Gastrocnemius medialis (tissue), 4 donors: Measurements from ENCODE around the gene PIK3R1. TPM values are rescaled to one million over a fixed set of nuclear protein-coding genes. Genes with fewer than 3 reads are reported as not detected.

Experiments used
- ATAC-seq, 2 donors: fragments of 150-250 bp; one replicate each; pipeline ENCODE4 v1.9.1; 2016
- DNase-seq, 2 donors: peaks; one replicate each; pipeline ENCODE4 v3.0.0-alpha.2; 2019
- H3K27ac ChIP-seq, 4 donors: fragments of 200-600 bp; sonication (generic); 1 replicate in 1 of 4; 2 replicates in 3 of 4; pipeline ENCODE4 v1.5.1; 2016 to 2018; ENCODE audit warnings: mild to moderate bottlenecking in 2 of 4, moderate library complexity in 1 of 4
- H3K27me3 ChIP-seq, 3 donors: fragments of 200-600 bp; sonication (generic) in 2 of 3; 1 replicate in 1 of 3; 2 replicates in 2 of 3; pipeline versions ENCODE4 v1.5.1 to v1.6.0; 2016 to 2019; ENCODE audit warnings: mild to moderate bottlenecking in 1 of 3, moderate library complexity in 1 of 3
- H3K36me3 ChIP-seq, 2 donors: fragments of 200-600 bp; sonication (generic) in 1 of 2; one replicate each; pipeline ENCODE4 v1.5.1; 2017 to 2018
- H3K4me1 ChIP-seq, 2 donors: fragments of 200-600 bp; sonication (generic) in 1 of 2; one replicate each; pipeline ENCODE4 v1.5.1; 2016 to 2017; ENCODE audit warnings: mild to moderate bottlenecking in 2 of 2
- H3K4me3 ChIP-seq, 4 donors: fragments of 200-600 bp; sonication (generic) in 3 of 4; 1 replicate in 1 of 4; 2 replicates in 3 of 4; pipeline ENCODE4 v1.5.1; 2016 to 2019; ENCODE audit warnings: mild to moderate bottlenecking in 2 of 4
- H3K9me3 ChIP-seq, 3 donors: fragments of 200-600 bp; sonication (generic) in 2 of 3; 1 replicate in 1 of 3; 2 replicates in 2 of 3; pipeline ENCODE4 v1.5.1; 2016 to 2019
- POLR2A ChIP-seq, 2 donors: fragments of 450-650 bp; IDR thresholded peaks; one replicate each; pipeline ENCODE4 v1.6.1; 2017; ENCODE audit warnings: antibody characterized with exemption in 2 of 2, mild to moderate bottlenecking in 2 of 2, moderate library complexity in 2 of 2
- in situ Hi-C, 4 donors: fragments of 200-750 bp; cut with MboI; loops; one replicate each; pipeline versions ENCODE4 v1.15.0 to v1.8.0; 2017; ENCODE audit warnings: low sequenced_read_pairs in 4 of 4
- intact Hi-C: fragments of 100-400 bp; cut with DNase I; formaldehyde crosslinking; loops from one replicate; pipeline ENCODE4 v1.15.1; 2023; ENCODE audit warnings: low total_unique reads
- total RNA-seq, 4 donors: library from RNA; depleted of rRNA; stranded (reverse); fragments of >200 nt; gene quantifications; one replicate each; pipeline versions ENCODE4 v1.1.0 to v1.2.3, GENCODE V29; 2016
- TF ChIP-seq, protein P1 (sequence below), 5 experiments: fragments of 450-650 bp in 3 of 5; fragments of 200-600 bp in 2 of 5; sonication (generic) in 2 of 5; IDR thresholded peaks in 4 of 5; conservative IDR thresholded peaks in 1 of 5; 1 replicate in 4 of 5; 2 replicates in 1 of 5; pipeline ENCODE4 v1.5.1; 2016 to 2019; ENCODE audit warnings: antibody characterized with exemption in 5 of 5, mild to moderate bottlenecking in 3 of 5, moderate library complexity in 3 of 5

Gene PIK3R1
- total RNA-seq, 4 donors from 2014 or later: 87.2 to 129 (median 100) TPM

DNA sequence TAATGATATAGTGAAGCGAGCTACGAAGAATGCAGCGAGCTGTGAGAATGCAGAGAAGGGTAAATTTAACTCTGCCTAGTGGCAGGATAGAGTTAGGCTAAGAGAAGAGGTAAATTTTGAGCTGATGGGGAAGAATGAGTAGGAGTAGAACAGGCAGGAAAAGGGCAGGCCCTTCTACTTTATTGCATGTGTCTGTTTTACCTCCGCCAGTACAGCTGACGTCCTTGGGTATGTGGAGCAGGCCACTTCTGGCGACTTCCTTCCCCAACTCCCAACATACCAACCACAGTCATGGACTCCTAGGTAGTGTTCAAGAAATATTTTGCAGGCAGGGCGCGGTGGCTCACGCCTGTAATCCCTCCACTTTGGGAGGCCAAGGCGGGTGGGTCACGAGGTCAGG, 37.9 kb upstream of the PIK3R1 start:
- peaks cover 1 to 3% of the 10 kb centered on the region in 2 donors for H3K4me1 ChIP-seq
- no peaks in the 10 kb centered on the region for H3K27me3 ChIP-seq
- no peaks in the 10 kb centered on the region for H3K36me3 ChIP-seq
- in situ Hi-C loops (no loop called here), intact Hi-C loops (loop anchor here (10.0 kb wide), 2 partner anchors 683 to 933 kb away; no protein-coding TSS in a partner anchor)
- H3K4me3 ChIP-seq: no peak overlapping the region
- ATAC-seq (no peak), DNase-seq (no peak)
- no peak overlapping the region for H3K27ac ChIP-seq
- no peaks in the 10 kb centered on the region for H3K9me3 ChIP-seq
- TF ChIP-seq, protein P1, sequence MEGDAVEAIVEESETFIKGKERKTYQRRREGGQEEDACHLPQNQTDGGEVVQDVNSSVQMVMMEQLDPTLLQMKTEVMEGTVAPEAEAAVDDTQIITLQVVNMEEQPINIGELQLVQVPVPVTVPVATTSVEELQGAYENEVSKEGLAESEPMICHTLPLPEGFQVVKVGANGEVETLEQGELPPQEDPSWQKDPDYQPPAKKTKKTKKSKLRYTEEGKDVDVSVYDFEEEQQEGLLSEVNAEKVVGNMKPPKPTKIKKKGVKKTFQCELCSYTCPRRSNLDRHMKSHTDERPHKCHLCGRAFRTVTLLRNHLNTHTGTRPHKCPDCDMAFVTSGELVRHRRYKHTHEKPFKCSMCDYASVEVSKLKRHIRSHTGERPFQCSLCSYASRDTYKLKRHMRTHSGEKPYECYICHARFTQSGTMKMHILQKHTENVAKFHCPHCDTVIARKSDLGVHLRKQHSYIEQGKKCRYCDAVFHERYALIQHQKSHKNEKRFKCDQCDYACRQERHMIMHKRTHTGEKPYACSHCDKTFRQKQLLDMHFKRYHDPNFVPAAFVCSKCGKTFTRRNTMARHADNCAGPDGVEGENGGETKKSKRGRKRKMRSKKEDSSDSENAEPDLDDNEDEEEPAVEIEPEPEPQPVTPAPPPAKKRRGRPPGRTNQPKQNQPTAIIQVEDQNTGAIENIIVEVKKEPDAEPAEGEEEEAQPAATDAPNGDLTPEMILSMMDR (IDR thresholded peaks at IDR 0.05 in 4 of 5, conservative IDR thresholded peaks at IDR 0.05 in 1 of 5): no peak
- TF ChIP-seq POLR2A (IDR thresholded peaks at IDR 0.05): no peak

DNA sequence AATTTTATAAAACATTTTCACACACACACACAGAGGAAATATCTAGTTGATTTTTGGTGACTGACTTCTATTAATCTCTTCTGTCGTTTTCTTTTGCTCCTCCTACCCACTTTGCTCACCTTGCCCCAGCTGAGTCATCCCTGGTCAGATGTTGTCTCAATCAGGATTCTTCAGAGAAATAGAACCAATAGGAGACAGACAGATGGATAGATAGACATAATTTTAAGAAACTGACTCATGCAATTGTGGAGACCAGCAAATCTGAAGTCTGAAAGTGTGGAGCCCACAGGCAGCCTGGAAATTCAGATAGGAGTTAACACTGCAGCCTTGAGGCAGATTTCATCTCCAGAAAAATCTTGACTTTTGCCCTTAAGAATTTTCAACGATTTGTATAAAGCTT, 37.0 kb upstream of the PIK3R1 start:
- TF ChIP-seq POLR2A (IDR thresholded peaks at IDR 0.05): no peak
- TF ChIP-seq, protein P1 (IDR thresholded peaks at IDR 0.05 in 4 of 5, conservative IDR thresholded peaks at IDR 0.05 in 1 of 5): no peak
- no peak for DNase-seq
- in situ Hi-C loops: no loop called here
- no peaks in the 10 kb centered on the region for H3K36me3 ChIP-seq
- intact Hi-C loops: loop anchor here (10.0 kb wide), 2 partner anchors 684 to 934 kb away; no protein-coding TSS in a partner anchor
- H3K27me3 ChIP-seq: no peaks in the 10 kb centered on the region
- H3K4me3 ChIP-seq: no peak overlapping the region
- no peaks in the 10 kb centered on the region for H3K9me3 ChIP-seq
- no peak for ATAC-seq
- H3K4me1 ChIP-seq: no peaks in the 10 kb centered on the region
- H3K27ac ChIP-seq: no peak overlapping the region

DNA sequence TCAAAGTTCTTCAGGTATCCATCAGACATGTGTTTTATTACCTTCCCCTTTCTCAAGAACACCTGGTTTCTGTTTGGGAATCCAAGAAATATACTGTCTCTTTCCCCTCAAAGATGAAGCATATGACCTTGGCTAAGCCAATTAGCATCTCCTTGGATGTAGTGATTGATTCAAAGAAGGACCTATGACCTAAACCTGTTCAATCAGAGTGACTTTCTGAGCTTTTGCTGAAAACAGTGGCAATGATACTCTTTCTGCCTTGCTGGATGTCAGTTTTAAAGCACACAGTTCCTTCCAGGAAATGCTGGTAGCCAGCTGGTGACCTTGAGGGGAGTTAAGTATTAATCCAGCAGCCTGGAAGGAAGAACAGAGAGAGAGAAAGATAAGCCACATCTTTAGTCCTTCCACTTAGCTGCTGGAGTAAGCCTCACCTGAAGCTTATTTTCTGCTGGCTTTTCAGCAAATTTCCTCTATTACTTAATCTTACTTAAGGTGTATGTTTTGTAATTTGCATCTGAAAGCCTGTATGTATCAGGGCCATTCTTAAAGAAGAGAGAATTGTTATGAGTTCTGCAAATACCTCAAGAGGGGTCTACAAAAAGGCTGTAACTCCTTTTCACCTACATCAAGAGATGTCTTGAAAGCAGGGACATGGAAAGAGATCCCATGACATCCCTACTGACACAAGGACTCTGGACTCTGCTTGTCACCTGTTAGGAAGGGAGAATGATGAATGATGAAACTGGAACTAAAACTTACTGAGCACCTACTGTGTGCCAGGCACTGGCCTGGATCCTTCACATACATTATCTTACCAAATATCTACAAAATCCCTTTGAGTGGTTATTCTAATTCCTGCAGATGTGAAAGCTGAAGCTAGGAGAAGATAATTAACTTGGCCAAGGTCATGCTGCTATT, 35.2 kb upstream of the PIK3R1 start:
- intact Hi-C loops: no loop called here
- H3K27ac ChIP-seq: no peak overlapping the region

DNA sequence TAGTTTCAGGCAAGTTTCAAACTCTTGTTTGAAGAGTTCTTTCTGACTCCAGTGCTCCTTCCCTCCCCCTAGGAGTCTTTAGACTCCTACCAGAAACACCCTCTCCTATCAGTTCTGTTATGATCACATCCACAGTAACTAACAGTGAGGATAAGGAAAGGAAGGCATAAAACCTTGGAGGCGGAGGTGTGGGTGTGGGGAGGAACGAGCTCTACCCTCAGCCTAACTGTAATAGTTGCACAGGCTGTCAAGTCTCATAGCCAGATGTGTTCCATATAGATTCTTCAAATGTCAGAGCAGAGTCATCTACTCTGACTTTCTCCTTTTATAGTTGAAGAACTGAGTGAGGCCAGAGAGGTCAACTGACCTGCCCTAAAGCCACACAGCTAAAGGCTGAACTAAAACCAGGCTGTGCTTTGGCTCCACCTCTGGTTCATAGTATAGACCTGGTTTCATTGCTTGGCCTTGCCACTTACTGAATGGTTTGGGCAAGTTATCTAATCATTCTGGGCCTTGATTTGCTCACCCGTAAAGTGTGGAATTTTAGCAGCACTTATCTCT, 34.4 kb upstream of the PIK3R1 start:
- no peak for TF ChIP-seq POLR2A (IDR thresholded peaks at IDR 0.05)
- TF ChIP-seq, protein P1 (IDR thresholded peaks at IDR 0.05 in 4 of 5, conservative IDR thresholded peaks at IDR 0.05 in 1 of 5): no peak
- H3K27ac ChIP-seq: no peak overlapping the region
- ATAC-seq: no peak
- no peaks in the 10 kb centered on the region for H3K27me3 ChIP-seq
- intact Hi-C loops (no loop called here), in situ Hi-C loops (no loop called here)
- no peak overlapping the region for H3K4me3 ChIP-seq
- DNase-seq: no peak
- H3K36me3 ChIP-seq: no peaks in the 10 kb centered on the region
- no peaks in the 10 kb centered on the region for H3K9me3 ChIP-seq
- H3K4me1 ChIP-seq: no peaks in the 10 kb centered on the region

More for the DNA sequence above, 35.2 kb upstream of the PIK3R1 start:
- no peak for ATAC-seq
- in situ Hi-C loops: no loop called here
- Histone ChIP-seq H3K9me3 (no peaks in the 10 kb centered on the region), H3K4me3 (no peak overlapping the region), H3K27me3 (no peaks in the 10 kb centered on the region), H3K36me3 (no peaks in the 10 kb centered on the region), H3K4me1 (no peaks in the 10 kb centered on the region)
- no peak for DNase-seq
- TF ChIP-seq, protein P1 (IDR thresholded peaks at IDR 0.05 in 4 of 5, conservative IDR thresholded peaks at IDR 0.05 in 1 of 5): no peak
- TF ChIP-seq POLR2A (IDR thresholded peaks at IDR 0.05): no peak
